ENCODE data around the gene DCAF17. TPM values are rescaled to one million over a fixed set of nuclear protein-coding genes. Genes with fewer than 3 reads are reported as not detected.

Gene DCAF17
- total RNA-seq, 1 donor from 2014 or later = 23.7 TPM

DNA sequence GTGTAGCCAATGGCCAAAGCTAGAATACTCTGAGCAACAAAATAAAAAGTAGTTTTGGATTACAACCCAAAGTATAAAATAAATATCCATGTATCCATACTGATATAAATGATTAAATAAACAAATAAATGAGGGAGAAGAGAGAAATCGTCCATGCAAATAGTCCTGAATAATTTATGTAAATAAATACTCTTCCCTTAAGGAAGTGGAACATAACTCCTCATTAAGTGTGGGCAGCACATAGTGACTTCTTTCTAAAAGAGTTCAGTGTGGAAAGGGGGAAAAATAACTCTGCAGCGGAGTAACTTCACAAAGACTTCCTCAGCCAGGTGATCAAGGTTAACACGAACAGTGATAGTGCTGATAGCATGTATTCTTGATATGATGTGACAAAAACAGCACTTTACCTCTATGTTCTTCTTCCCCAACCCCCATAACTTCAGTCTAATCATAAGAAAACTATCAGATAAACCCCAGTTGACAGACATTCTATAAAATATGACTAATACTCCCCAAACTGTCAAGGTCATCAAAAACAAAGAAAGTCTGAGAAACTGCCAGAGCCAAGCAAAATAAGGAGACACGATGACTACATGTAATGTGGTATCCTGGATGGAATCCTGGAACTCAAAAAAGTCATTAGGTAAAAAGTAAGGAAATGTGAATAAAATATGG lies 31.0 kb upstream of the DCAF17 start:
- H3K4me3 Mint-ChIP-seq (ENCODE audit: low read depth) = no peak overlapping the region
- peaks cover 53% of the 10 kb centered on the region for H3K36me3 Mint-ChIP-seq (ENCODE audit: low read depth)
- intact Hi-C loops (cut with micrococcal nuclease) = no loop called here
- no peaks in the 10 kb centered on the region for H3K27me3 Mint-ChIP-seq (ENCODE audit: low read depth)
- DNase-seq (ENCODE audit: low spot score) = no peak
- peaks cover 51% of the 10 kb centered on the region for H3K4me1 Mint-ChIP-seq (ENCODE audit: low read depth)
- H3K27ac Mint-ChIP-seq = peak overlapping the region; percentile 40
- peaks cover 20% of the 10 kb centered on the region for H3K9me3 Mint-ChIP-seq

- Mint-ChIP-seq H3K9me3 (peaks cover 16% of the 10 kb centered on the region), H3K36me3 (ENCODE audit: low read depth) (peaks cover 50% of the 10 kb centered on the region), H3K27me3 (ENCODE audit: low read depth) (no peaks in the 10 kb centered on the region), H3K4me1 (ENCODE audit: low read depth) (peaks cover 43% of the 10 kb centered on the region), H3K4me3 (ENCODE audit: low read depth) (no peak overlapping the region), H3K27ac (no peak overlapping the region)
- intact Hi-C loops (cut with micrococcal nuclease) = no loop called here
- no peak for DNase-seq (ENCODE audit: low spot score)
Observed at GRCh38 chr2:171404261-171404660, 29.8 kb upstream of the DCAF17 start.

GRCh38 chr2:171404719-171405118 lies 29.3 kb upstream of the DCAF17 start:
- Mint-ChIP-seq H3K9me3 (peaks cover 16% of the 10 kb centered on the region), H3K27ac (peak overlapping the region; percentile 0), H3K4me1 (ENCODE audit: low read depth) (peaks cover 45% of the 10 kb centered on the region), H3K4me3 (ENCODE audit: low read depth) (no peak overlapping the region), H3K36me3 (ENCODE audit: low read depth) (peaks cover 50% of the 10 kb centered on the region), H3K27me3 (ENCODE audit: low read depth) (no peaks in the 10 kb centered on the region)
- no peak for DNase-seq (ENCODE audit: low spot score)
- intact Hi-C loops (cut with micrococcal nuclease) = no loop called here

GRCh38 chr2:171405546-171405945 lies 28.5 kb upstream of the DCAF17 start:
- no peak overlapping the region for H3K27ac Mint-ChIP-seq
- H3K4me3 Mint-ChIP-seq (ENCODE audit: low read depth) = no peak overlapping the region
- peaks cover 16% of the 10 kb centered on the region for H3K9me3 Mint-ChIP-seq
- no peak for DNase-seq (ENCODE audit: low spot score)
- intact Hi-C loops (cut with micrococcal nuclease) = no loop called here
- peaks cover 46% of the 10 kb centered on the region for H3K36me3 Mint-ChIP-seq (ENCODE audit: low read depth)
- H3K4me1 Mint-ChIP-seq (ENCODE audit: low read depth) = peaks cover 49% of the 10 kb centered on the region
- H3K27me3 Mint-ChIP-seq (ENCODE audit: low read depth) = no peaks in the 10 kb centered on the region

DNA sequence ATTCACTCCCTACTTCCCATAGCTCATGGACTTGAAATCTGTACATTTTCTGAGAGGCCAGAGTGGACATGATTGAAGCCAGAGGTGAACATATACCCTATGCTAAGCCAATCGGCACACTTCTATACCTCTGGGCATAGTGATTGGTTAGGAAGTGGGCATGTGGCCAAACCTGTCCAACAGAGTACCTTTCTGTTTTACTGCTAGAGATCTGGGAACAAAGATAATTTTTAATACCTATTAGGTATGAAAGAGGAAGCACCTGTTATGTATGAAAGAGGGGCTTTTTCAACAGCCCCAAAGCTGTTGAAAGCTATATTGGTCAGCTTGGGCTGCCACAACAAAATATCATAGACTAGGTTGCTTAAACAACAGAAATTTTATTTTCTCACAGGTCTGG lies 28.0 kb upstream of the DCAF17 start:
- intact Hi-C loops (cut with micrococcal nuclease) = no loop called here
- Mint-ChIP-seq H3K27me3 (ENCODE audit: low read depth) (no peaks in the 10 kb centered on the region), H3K9me3 (peaks cover 16% of the 10 kb centered on the region), H3K27ac (no peak overlapping the region), H3K4me1 (ENCODE audit: low read depth) (peaks cover 54% of the 10 kb centered on the region), H3K4me3 (ENCODE audit: low read depth) (no peak overlapping the region), H3K36me3 (ENCODE audit: low read depth) (peaks cover 42% of the 10 kb centered on the region)
- DNase-seq (ENCODE audit: low spot score) = no peak

GRCh38 chr2:171407030-171407675 lies 26.9 kb upstream of the DCAF17 start:
- H3K27ac Mint-ChIP-seq = no peak overlapping the region
- H3K27me3 Mint-ChIP-seq (ENCODE audit: low read depth) = no peaks in the 10 kb centered on the region
- peaks cover 7% of the 10 kb centered on the region for H3K9me3 Mint-ChIP-seq

GRCh38 chr2:171407676-171408044 lies 26.4 kb upstream of the DCAF17 start:
- peaks cover 60% of the 10 kb centered on the region for H3K4me1 Mint-ChIP-seq (ENCODE audit: low read depth)
- H3K27ac Mint-ChIP-seq = no peak overlapping the region
- intact Hi-C loops (cut with micrococcal nuclease) = no loop called here
- peaks cover 5% of the 10 kb centered on the region for H3K9me3 Mint-ChIP-seq
- DNase-seq (ENCODE audit: low spot score) = no peak
- no peaks in the 10 kb centered on the region for H3K27me3 Mint-ChIP-seq (ENCODE audit: low read depth)
- H3K4me3 Mint-ChIP-seq (ENCODE audit: low read depth) = no peak overlapping the region
- peaks cover 33% of the 10 kb centered on the region for H3K36me3 Mint-ChIP-seq (ENCODE audit: low read depth)

More at GRCh38 chr2:171407030-171407675, 26.9 kb upstream of the DCAF17 start:
- Mint-ChIP-seq H3K4me3 (ENCODE audit: low read depth) (no peak overlapping the region), H3K36me3 (ENCODE audit: low read depth) (peaks cover 33% of the 10 kb centered on the region), H3K4me1 (ENCODE audit: low read depth) (peaks cover 60% of the 10 kb centered on the region)
- intact Hi-C loops (cut with micrococcal nuclease) = no loop called here
- no peak for DNase-seq (ENCODE audit: low spot score)

DNA sequence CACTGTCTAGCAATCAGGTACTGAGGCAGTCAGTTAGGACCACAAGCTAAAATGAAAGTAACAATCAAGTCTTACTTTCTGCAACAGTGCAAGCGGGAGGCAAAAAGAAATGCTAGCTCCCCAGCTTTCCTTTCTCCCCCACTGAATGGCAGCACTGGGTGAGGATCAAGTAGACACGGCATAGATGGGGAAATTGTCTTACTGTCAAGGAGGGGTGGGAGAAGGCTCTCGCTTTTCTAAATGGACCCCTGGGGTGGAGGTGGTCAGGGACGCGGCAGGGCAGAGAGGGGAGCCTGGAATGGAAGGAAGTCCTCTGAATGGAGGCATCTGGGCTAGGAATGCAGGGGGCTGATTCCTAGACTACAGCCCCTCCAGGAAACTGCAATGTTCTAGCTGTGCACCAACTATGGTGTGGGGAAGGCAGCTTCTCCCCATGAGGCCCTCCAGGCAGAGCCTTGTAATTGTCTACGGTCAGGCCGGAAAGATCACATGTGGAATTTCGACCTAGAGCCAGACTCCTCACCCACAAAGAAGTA lies 24.5 kb upstream of the DCAF17 start:
- Mint-ChIP-seq H3K27me3 (ENCODE audit: low read depth) (no peaks in the 10 kb centered on the region), H3K4me3 (ENCODE audit: low read depth) (peak overlapping the region; percentile 61), H3K27ac (peak overlapping the region; percentile 51), H3K4me1 (ENCODE audit: low read depth) (peaks cover 52% of the 10 kb centered on the region), H3K36me3 (ENCODE audit: low read depth) (peaks cover 32% of the 10 kb centered on the region), H3K9me3 (peaks cover 5% of the 10 kb centered on the region)
- intact Hi-C loops (cut with micrococcal nuclease) = no loop called here
- DNase-seq (ENCODE audit: low spot score) = no peak

DNA sequence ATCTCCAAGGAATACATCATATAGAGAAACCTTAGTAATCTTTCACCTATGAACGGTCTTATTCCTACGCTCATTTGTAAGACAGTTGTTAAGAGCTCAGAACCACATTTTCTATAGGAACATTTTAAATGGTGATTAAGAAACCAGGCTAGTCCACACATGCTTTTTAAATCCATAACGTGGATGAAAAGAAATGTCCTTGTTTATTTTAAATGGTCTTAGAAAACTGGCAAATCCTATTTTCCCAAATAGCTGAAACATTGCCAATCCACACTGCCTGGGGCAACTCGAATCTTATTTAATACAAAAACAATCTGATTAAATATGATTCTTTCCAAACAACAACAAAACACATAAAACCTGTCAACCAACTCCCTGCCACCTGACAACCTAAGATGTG lies 23.9 kb upstream of the DCAF17 start:
- no peak for DNase-seq (ENCODE audit: low spot score)
- Mint-ChIP-seq H3K4me3 (ENCODE audit: low read depth) (no peak overlapping the region), H3K27me3 (ENCODE audit: low read depth) (no peaks in the 10 kb centered on the region), H3K27ac (peak overlapping the region; percentile 45), H3K9me3 (peaks cover 5% of the 10 kb centered on the region), H3K4me1 (ENCODE audit: low read depth) (peaks cover 49% of the 10 kb centered on the region), H3K36me3 (ENCODE audit: low read depth) (peaks cover 32% of the 10 kb centered on the region)
- intact Hi-C loops (cut with micrococcal nuclease) = no loop called here

DNA sequence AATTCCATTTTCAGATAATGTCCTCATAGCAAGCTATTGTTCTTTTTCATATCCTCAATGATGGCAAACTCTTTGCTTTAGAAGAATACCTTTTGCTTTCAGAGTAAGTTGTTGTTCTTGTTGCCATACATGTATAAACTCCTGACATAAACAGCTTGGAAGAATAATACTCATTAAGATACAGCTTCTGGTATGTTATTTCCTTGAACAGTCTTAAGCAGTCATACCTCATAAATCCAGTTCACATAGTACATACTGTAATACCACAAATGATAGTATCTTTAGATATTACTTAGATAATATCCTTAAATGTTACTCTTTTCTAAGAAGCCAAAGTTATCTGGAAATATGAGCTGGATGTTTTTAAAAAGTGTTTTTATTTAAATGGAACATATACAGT lies 23.4 kb upstream of the DCAF17 start:
- Mint-ChIP-seq H3K36me3 (ENCODE audit: low read depth) (peaks cover 27% of the 10 kb centered on the region), H3K4me1 (ENCODE audit: low read depth) (peaks cover 44% of the 10 kb centered on the region), H3K27ac (peak overlapping the region; percentile 45), H3K4me3 (ENCODE audit: low read depth) (no peak overlapping the region), H3K9me3 (peaks cover 4% of the 10 kb centered on the region), H3K27me3 (ENCODE audit: low read depth) (no peaks in the 10 kb centered on the region)
- DNase-seq (ENCODE audit: low spot score) = no peak
- intact Hi-C loops (cut with micrococcal nuclease) = no loop called here

DNA sequence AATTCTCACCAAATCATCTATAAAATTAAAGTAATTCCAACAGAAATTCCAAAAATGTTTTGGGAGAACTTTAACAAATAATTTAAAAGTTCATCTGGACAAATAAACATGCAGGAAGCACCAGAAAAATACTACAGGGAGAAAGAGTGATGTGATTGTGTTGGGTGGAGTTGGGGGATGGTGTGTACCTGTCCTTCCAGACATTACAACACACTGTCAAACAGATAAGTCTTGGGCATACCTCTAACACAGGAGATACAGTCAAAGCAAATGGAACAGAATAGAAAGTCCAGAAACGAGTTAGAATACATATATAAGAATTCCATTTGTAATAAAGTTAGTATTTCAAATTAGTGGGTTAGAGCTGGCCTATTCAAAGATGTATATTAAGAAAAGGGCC lies 22.8 kb upstream of the DCAF17 start:
- H3K4me3 Mint-ChIP-seq (ENCODE audit: low read depth) = no peak overlapping the region
- intact Hi-C loops (cut with micrococcal nuclease) = no loop called here
- no peak for DNase-seq (ENCODE audit: low spot score)

GRCh38 chr2:171411791-171412483 lies 22.1 kb upstream of the DCAF17 start:
- H3K27ac Mint-ChIP-seq = no peak overlapping the region
- no peak for DNase-seq (ENCODE audit: low spot score)
- peaks cover 4% of the 10 kb centered on the region for H3K9me3 Mint-ChIP-seq
- intact Hi-C loops (cut with micrococcal nuclease) = no loop called here
- H3K27me3 Mint-ChIP-seq (ENCODE audit: low read depth) = no peaks in the 10 kb centered on the region
- H3K4me3 Mint-ChIP-seq (ENCODE audit: low read depth) = no peak overlapping the region
- H3K4me1 Mint-ChIP-seq (ENCODE audit: low read depth) = peaks cover 51% of the 10 kb centered on the region
- peaks cover 23% of the 10 kb centered on the region for H3K36me3 Mint-ChIP-seq (ENCODE audit: low read depth)

More for the DNA sequence above, 22.8 kb upstream of the DCAF17 start:
- Mint-ChIP-seq H3K9me3 (peaks cover 4% of the 10 kb centered on the region), H3K4me1 (ENCODE audit: low read depth) (peaks cover 48% of the 10 kb centered on the region), H3K27me3 (ENCODE audit: low read depth) (no peaks in the 10 kb centered on the region), H3K36me3 (ENCODE audit: low read depth) (peaks cover 25% of the 10 kb centered on the region), H3K27ac (no peak overlapping the region)

Data from activated T-helper 2 cell treated with anti-CD3 and anti-CD28 coated beads, Interferon-gamma antibody, Interleukin-2, Interleukin-4, amounts not matched to agents 10 μg/mL and 5 μg/mL and 100 μg/mL, durations not matched to agents 14 hours and 24 hours and 36 hours (primary cell).